HFFc6 (cell line): ENCODE measurements around the gene ZNF302. TPM values are rescaled to one million over a fixed set of nuclear protein-coding genes. Genes with fewer than 3 reads are reported as not detected.

Experiments used
- DNase-seq: peaks from one replicate; pipeline ENCODE4 v3.0.0-alpha.2; 2018
- H3K27ac Mint-ChIP-seq: 2 replicates; pipeline ENCODE4 v1.8.0; 2020; ENCODE audit warnings: mild to moderate bottlenecking, mixed read lengths
- H3K27me3 Mint-ChIP-seq: 2 replicates; pipeline ENCODE4 v1.8.0; 2021; ENCODE audit warnings: mild to moderate bottlenecking, moderate library complexity, mixed read lengths; ENCODE audit not compliant: insufficient read depth
- H3K36me3 Mint-ChIP-seq: 2 replicates; pipeline ENCODE4 v1.8.0; 2021; ENCODE audit warnings: low read depth, mixed read lengths
- H3K4me1 Mint-ChIP-seq: 2 replicates; pipeline ENCODE4 v1.8.0; 2020; ENCODE audit warnings: low read depth, mixed read lengths
- H3K4me3 Mint-ChIP-seq: 2 replicates; pipeline ENCODE4 v1.8.0; 2020; ENCODE audit warnings: mild to moderate bottlenecking, moderate library complexity, mixed read lengths
- H3K9me3 Mint-ChIP-seq: 2 replicates; pipeline ENCODE4 v1.8.0; 2020; ENCODE audit warnings: mild to moderate bottlenecking, mixed read lengths
- CTCF ChIP-seq: fragments of 200-600 bp; sonication (generic); IDR thresholded peaks from 2 replicates; pipeline ENCODE4 v1.5.0; 2021; ENCODE audit warnings: antibody characterized with exemption, mild to moderate bottlenecking
- total RNA-seq, 6 experiments: library from RNA; stranded (reverse); fragmentation: NEBNext Ultra II Directional; extraction: Animal tissue kit (Norgen Biotek cat#: 25700); gene quantifications; 2 replicates in 1 of 6; 3 replicates in 5 of 6; pipeline ENCODE4 v1.2.3, GENCODE V29; 2021

The ZNF302 gene
- total RNA-seq, 6 experiments from 2014 or later: 8.6 to 12.0 (median 9.7) TPM

DNA sequence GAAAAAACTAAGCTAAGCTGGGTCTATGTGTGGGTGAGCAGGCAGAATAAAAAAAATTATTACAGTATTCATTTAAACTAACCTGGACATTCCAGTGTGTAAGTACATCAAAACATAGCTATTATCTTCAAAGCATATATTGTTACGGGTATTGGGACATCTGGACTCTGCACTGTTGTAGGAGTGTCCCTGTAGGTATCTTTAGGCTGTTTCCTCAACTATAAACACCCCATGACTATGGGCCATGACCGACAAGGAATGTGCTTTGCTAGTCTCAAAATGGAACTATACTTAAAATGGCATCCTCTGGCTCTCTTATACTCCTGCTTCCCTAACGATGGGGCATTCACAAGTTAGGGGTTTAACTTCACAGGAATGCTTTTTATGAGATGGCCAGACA lies 3.9 kb upstream of the ZNF302 start:
- Mint-ChIP-seq H3K4me3 (no peak overlapping the region), H3K36me3 (peaks cover 19% of the 10 kb centered on the region; the same call in 1 of the 2 replicates), H3K27ac (no peak overlapping the region), H3K9me3 (peaks cover 12% of the 10 kb centered on the region), H3K27me3 (no peaks in the 10 kb centered on the region; the same call in none of the 2 replicates), H3K4me1 (peaks cover 18% of the 10 kb centered on the region)
- no peak for DNase-seq
- no peak for TF ChIP-seq CTCF

DNA sequence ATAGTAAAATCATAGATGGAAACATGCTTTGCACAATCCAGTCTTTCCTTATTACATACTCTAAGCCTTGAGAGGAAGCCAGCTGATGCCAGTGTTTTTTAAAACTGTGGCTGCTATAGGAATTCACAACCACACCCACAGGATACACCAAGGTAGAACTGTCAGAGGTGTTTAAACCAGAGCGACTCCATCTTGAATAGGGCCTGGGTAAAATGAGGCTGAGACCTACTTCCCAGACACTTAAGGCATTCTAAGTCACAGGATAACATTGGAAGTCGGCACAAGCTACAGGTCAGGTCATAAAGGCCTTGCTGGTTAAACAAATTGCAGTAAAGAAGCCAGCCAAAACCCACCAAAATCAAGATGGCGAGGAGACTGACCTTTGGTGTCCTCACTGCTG lies 2.2 kb upstream of the ZNF302 start:
- H3K4me3 Mint-ChIP-seq: no peak overlapping the region
- H3K27me3 Mint-ChIP-seq: peaks cover 1% of the 10 kb centered on the region
- peaks cover 31% of the 10 kb centered on the region for H3K4me1 Mint-ChIP-seq
- peaks cover 36% of the 10 kb centered on the region for H3K36me3 Mint-ChIP-seq
- no peak for TF ChIP-seq CTCF
- H3K27ac Mint-ChIP-seq: no peak overlapping the region
- peaks cover 24% of the 10 kb centered on the region for H3K9me3 Mint-ChIP-seq
- DNase-seq: no peak

DNA sequence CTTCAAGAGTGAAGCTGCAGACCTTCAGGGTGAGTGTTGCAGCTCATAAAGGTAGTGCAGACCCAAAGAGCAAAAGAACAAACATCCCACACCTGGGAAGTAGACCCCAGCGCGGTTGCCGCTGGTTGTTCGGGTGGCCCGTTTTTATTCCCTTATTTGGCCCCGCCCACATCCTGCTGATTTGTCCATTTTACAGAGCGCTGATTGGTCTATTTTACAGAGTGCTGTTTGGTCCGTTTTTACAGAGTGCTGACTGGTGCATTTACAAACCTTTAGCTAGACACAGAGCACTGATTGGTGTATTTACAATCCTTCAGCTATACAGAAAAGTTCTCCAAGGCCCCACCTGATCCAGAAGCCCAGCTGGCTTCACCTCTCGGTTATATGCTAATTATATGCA lies 1.6 kb upstream of the ZNF302 start:
- H3K4me1 Mint-ChIP-seq: peaks cover 31% of the 10 kb centered on the region
- no peak for TF ChIP-seq CTCF
- H3K27ac Mint-ChIP-seq: no peak overlapping the region
- no peak overlapping the region for H3K4me3 Mint-ChIP-seq
- DNase-seq: no peak
- peaks cover 43% of the 10 kb centered on the region for H3K36me3 Mint-ChIP-seq
- peaks cover 31% of the 10 kb centered on the region for H3K9me3 Mint-ChIP-seq
- peaks cover 1% of the 10 kb centered on the region for H3K27me3 Mint-ChIP-seq

DNA sequence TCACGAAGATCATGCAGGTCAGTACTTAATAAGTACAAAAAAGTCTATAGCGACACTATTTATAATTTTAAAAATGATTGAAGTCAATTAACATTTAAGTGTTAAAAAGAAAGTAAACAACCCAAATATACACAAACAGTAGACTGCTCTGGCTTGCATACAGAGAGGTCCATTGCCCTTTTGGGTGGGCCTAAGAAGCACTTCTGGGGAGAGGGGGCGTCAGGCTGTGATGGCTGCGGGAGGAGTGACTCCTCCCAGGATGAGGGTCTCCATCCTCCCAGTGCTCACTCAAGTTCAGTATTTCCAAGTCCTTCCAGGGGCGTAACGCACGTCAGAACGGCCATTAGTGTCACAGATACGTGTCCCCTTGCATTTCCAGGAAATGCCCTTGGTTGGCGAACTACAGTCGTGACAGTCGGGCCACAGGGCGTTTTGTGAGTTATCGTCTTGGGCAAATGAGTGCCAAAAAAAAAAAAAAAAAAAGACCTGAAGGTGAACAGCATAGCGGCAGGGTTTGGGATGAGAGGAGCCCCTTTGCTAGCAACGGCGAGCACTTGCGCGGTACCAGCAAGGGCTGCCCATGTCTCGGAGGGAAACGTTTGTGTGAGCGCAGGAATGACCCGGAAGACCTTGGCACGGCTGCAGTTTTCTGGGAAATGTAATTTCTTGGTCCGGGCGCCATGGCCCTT lies 637 bp upstream of the ZNF302 start, which contains the start of gene SCGB2B2:
Gene SCGB2B2, minus strand, starts transcription at position 463 of the 689 bp plus-strand sequence. CDS start 82,596 bp downstream, outside the sequence.
- Mint-ChIP-seq H3K9me3 (peaks cover 34% of the 10 kb centered on the region), H3K36me3 (peaks cover 52% of the 10 kb centered on the region), H3K4me3 (peak within 1 kb of the TSS; percentile 98), H3K27ac (peak within 1 kb of the TSS; percentile 99), H3K27me3 (peaks cover 1% of the 10 kb centered on the region), H3K4me1 (peaks cover 31% of the 10 kb centered on the region)
- DNase-seq: no peak
- peak; percentile 23; the same call in 1 of the 2 replicates for TF ChIP-seq CTCF

DNA sequence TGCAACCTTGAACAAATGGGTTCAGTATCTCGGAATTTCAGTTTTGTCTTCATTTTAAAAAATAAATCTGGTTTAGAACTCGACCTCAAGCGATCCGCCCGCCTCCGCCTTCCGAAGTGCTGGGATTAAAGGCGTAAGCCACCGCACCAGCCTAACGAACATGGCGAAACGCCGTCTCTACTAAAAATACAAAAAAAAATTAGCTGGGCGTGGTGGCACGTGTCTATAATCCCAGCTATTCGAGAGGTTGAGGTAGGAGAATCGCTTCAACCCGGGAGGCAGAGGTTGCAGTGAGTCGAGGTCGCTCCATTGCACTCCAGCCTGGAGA lies 571 bp downstream of the ZNF302 start:
- Mint-ChIP-seq H3K9me3 (peaks cover 42% of the 10 kb centered on the region), H3K36me3 (peaks cover 64% of the 10 kb centered on the region), H3K4me1 (peaks cover 31% of the 10 kb centered on the region), H3K4me3 (peak overlapping the region; percentile 98), H3K27me3 (peaks cover 1% of the 10 kb centered on the region), H3K27ac (peak overlapping the region; percentile 99)
- TF ChIP-seq CTCF: no peak
- DNase-seq: no peak
